Heart right ventricle (tissue), 16 donors: ENCODE measurements around the gene GRID1. TPM values are rescaled to one million over a fixed set of nuclear protein-coding genes. Genes with fewer than 3 reads are reported as not detected.

Experiments
- ATAC-seq, 8 donors: fragments of 200-7000 bp; cut with Tn5 transposase; one replicate each; pipeline ENCODE4 v1.9.1; 2020; ENCODE audit warnings: mild to moderate bottlenecking in 8 of 8, moderate library complexity in 8 of 8, moderate number of reproducible peaks in 1 of 8
- DNase-seq, 2 donors: peaks; one replicate each; pipeline ENCODE4 v3.0.0-alpha.2; 2020
- H3K27ac ChIP-seq, 10 donors: fragments of 200-600 bp; sonication (generic) in 2 of 10; one replicate each; pipeline versions ENCODE4 v1.5.0 to v1.8.0; 2020 to 2022; ENCODE audit warnings: mild to moderate bottlenecking in 3 of 10
- H3K27me3 ChIP-seq, 7 donors: fragments of 200-600 bp; one replicate each; pipeline ENCODE4 v1.8.0; 2021 to 2022; ENCODE audit warnings: mild to moderate bottlenecking in 2 of 7
- H3K36me3 ChIP-seq, 9 donors: fragments of 200-600 bp; sonication (generic) in 1 of 9; one replicate each; pipeline versions ENCODE4 v1.5.0 to v1.8.0; 2020 to 2022; ENCODE audit warnings: mild to moderate bottlenecking in 2 of 9
- H3K4me1 ChIP-seq, 9 donors: fragments of 200-600 bp; sonication (generic) in 1 of 9; one replicate each; pipeline versions ENCODE4 v1.5.0 to v1.8.0; 2020 to 2022; ENCODE audit warnings: mild to moderate bottlenecking in 4 of 9
- H3K4me3 ChIP-seq, 10 donors: fragments of 200-600 bp; sonication (generic) in 2 of 10; one replicate each; pipeline versions ENCODE4 v1.5.0 to v1.8.0; 2020 to 2022; ENCODE audit warnings: mild to moderate bottlenecking in 7 of 10, moderate library complexity in 2 of 10
- H3K9me3 ChIP-seq, 11 donors: fragments of 200-600 bp in 10 of 11; sonication (generic) in 2 of 11; one replicate each; pipeline versions ENCODE4 v1.5.0 to v1.8.0; 2013 to 2022; ENCODE audit warnings: mild to moderate bottlenecking in 2 of 11, control low read depth in 1 of 11, moderate library complexity in 1 of 11
- WGBS, 2 donors: extraction: QIAGEN DNeasy Blood & Tissue Kit; methylation state at CpG; one replicate each; pipeline ENCODE4 v1.1.7; 2013; ENCODE audit warnings: inconsistent platforms in 1 of 2; 5-methylcytosine and 5-hydroxymethylcytosine counted together
- intact Hi-C, 10 donors: fragments of 100-400 bp; cut with DNase I; formaldehyde crosslinking; loops; one replicate each; pipeline versions ENCODE4 v1.11.1 to v1.14.2; 2022
- polyA plus RNA-seq, 2 donors: library from polyadenylated mRNA; stranded (reverse); fragments of 200-250 nt; gene quantifications; one replicate each; pipeline ENCODE4 v1.2.3, GENCODE V29; 2013
- total RNA-seq, 10 donors: library from RNA; stranded (reverse); fragmentation: NEBNext Ultra II Directional in 3 of 10; extraction: Animal tissue kit (Norgen Biotek cat#: 25700) in 3 of 10; gene quantifications; one replicate each; pipeline versions ENCODE4 v1.2.1 to v1.2.4, GENCODE V29; 2021 to 2023
- TF ChIP-seq, protein P1 (sequence below), 9 donors: fragments of 200-600 bp; sonication (generic) in 2 of 9; IDR thresholded peaks; one replicate each; pipeline versions ENCODE4 v1.5.0 to v1.8.0; 2021 to 2022; ENCODE audit warnings: antibody characterized with exemption in 9 of 9, mild to moderate bottlenecking in 5 of 9, moderate library complexity in 1 of 9
- donor health status: Arrhythmogenic right ventricular cardiomyopathy.
- donor health status: ischemic (EF 13 %, LVEDD 7.1; RV severe dilation, severe dysfunction).
- donor health status: healthy with polysubstance abuse.
- donor health status: DM: no; HTN: yes; CAD: no.
- donor health status: DM: no; HTN: no; CAD: no.
- donor health status: ischemic (EF 25% LVEDD 6.9; RV normal size, moderate dysfunction).
- donor health status: ischemic (EF 25% LVEDD 5.7; RV mildly dilated, moderate dysfunction).
- donor health status: healthy.
- donor health status: DM: yes; HTN: yes; CAD: no.
- donor health status: Ischemic cardiomyopathy.
- donor health status: ischemic (EF 35%, LVEDD 5.7; RV mildly dilated, moderate dysfunction).
- donor health status: nonischemic (EF 11% LVEDD 7.7; RV severe dilation, severe dysfunction).
- donor health status: DM: yes; HTN: yes; CAD: no.
- donor health status: PGD.
- donor health status: ischemic (EF 29% LVEDD 5.4; RV normal size, mild dysfunction).
- donor health status: nonischemic (EF 23%, LVEDD 6.1; RV moderate dilation, normal function).

GRID1 gene
- total and polyA plus RNA-seq, 12 donors: 0.44 to 3.4 (median 1.5) TPM

- Histone ChIP-seq H3K36me3 (no peaks in the 10 kb centered on the region), H3K4me3 (no peak overlapping the region), H3K4me1 (no peaks in the 10 kb centered on the region), H3K27me3 (peaks cover 0 to 8% (median 0%) of the 10 kb centered on the region in 7 donors), H3K9me3 (no peaks in the 10 kb centered on the region), H3K27ac (no peak overlapping the region)
- no peak for ATAC-seq
- 92 to 94% methylated on average over 9 of the region's 9 CpGs for WGBS, 2 donors
- DNase-seq: no peak
- TF ChIP-seq, protein P1, sequence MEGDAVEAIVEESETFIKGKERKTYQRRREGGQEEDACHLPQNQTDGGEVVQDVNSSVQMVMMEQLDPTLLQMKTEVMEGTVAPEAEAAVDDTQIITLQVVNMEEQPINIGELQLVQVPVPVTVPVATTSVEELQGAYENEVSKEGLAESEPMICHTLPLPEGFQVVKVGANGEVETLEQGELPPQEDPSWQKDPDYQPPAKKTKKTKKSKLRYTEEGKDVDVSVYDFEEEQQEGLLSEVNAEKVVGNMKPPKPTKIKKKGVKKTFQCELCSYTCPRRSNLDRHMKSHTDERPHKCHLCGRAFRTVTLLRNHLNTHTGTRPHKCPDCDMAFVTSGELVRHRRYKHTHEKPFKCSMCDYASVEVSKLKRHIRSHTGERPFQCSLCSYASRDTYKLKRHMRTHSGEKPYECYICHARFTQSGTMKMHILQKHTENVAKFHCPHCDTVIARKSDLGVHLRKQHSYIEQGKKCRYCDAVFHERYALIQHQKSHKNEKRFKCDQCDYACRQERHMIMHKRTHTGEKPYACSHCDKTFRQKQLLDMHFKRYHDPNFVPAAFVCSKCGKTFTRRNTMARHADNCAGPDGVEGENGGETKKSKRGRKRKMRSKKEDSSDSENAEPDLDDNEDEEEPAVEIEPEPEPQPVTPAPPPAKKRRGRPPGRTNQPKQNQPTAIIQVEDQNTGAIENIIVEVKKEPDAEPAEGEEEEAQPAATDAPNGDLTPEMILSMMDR (IDR thresholded peaks at IDR 0.05): no peak
- intact Hi-C loops: no loop called here
These were observed 765.1 kb downstream of the GRID1 start for GRCh38 chr10:85601526-85601925.

DNA sequence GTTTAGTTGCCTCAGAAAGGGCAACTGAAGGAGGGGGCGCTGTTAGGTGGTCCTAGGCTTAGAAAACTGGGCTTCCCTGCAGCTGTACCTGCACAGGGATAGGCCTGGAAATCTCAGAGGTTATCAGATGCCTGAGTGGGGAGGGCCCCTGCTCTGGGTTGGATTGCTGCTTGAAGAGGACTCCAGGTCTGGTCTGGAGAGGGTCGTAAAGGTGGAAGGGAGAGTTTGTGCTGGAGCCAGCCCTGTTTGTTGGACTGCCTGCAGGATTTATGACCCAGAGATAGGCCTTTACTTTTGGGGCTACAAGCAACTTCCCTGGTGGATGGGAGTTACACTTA, 765.9 kb downstream of the GRID1 start:
- no peak overlapping the region for H3K27ac ChIP-seq
- 85 to 95% methylated on average over 2 of the region's 2 CpGs for WGBS, 2 donors
- no peak overlapping the region for H3K4me3 ChIP-seq
- ATAC-seq (no peak), DNase-seq (no peak)
- no peaks in the 10 kb centered on the region for H3K36me3 ChIP-seq
- H3K27me3 ChIP-seq: peaks cover 0 to 14% (median 0%) of the 10 kb centered on the region in 7 donors
- no peaks in the 10 kb centered on the region for H3K4me1 ChIP-seq
- no peaks in the 10 kb centered on the region for H3K9me3 ChIP-seq
- TF ChIP-seq, protein P1 (IDR thresholded peaks at IDR 0.05): no peak
- intact Hi-C loops: no loop called here

DNA sequence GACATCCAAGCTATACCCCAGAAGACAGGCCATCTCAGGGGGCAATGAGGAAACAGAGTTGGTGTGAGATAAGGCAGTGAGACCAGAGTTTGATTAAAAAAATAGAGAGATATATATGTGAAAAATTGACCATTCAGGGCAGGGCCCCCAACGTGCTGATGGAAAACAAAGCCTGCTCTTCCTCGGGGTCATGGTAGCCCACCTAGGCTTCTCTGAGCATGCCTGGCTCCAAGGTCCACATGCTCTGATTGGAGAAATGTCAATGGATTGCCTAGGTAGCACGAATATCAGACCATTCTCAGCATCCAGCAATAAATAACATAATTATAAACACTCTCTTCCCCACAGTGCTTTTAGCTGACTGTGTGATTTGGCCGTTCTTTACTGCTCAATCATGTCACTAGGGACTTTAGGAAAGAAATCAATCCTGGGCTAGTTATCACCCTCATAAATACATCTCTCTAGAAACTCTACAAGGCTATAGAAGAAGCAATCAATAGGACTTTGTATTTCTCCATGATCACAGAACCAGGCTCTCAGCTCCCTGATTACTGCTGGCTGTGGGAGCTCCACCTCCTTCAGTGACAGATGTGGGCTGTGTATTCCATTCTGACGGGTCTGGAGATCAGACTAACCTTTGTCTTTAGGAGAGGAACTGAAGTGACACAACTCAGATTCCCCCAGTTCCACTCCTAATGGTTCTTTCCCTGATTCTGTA, 766.4 kb downstream of the GRID1 start:
- TF ChIP-seq, protein P1 (IDR thresholded peaks at IDR 0.05): no peak
- intact Hi-C loops: no loop called here
- ATAC-seq: no peak
- Histone ChIP-seq H3K27ac (no peak overlapping the region), H3K9me3 (no peaks in the 10 kb centered on the region), H3K36me3 (no peaks in the 10 kb centered on the region), H3K4me1 (no peaks in the 10 kb centered on the region), H3K27me3 (peaks cover 0 to 15% (median 0%) of the 10 kb centered on the region in 7 donors), H3K4me3 (no peak overlapping the region)
- no peak for DNase-seq
- 67 to 77% methylated on average over 5 of the region's 5 CpGs for WGBS, 2 donors

DNA sequence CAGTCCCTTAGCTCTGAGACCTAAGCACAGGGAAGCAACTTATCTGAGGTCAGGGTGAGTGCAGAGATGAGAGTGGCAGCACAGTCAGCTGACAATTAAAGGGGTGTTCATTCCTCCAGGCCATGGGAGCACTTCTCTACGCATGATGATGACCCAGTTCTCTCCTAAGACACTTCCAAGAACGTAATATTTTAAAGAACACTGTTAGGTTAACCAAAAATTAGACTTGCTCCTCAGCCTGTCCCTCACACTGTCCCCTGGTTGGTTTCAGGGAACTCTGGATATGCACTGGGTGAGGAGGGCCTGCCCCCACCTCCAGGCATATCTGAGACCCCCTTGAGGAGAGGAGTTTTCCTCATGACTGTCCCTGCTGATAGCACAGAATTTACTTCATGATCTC, 767.5 kb downstream of the GRID1 start:
- intact Hi-C loops: no loop called here
- WGBS, 2 donors: 78 to 95% methylated on average over 2 of the region's 2 CpGs
- Histone ChIP-seq H3K4me1 (no peaks in the 10 kb centered on the region), H3K9me3 (no peaks in the 10 kb centered on the region), H3K27me3 (peaks cover 0 to 15% (median 0%) of the 10 kb centered on the region in 7 donors), H3K27ac (no peak overlapping the region), H3K4me3 (no peak overlapping the region), H3K36me3 (no peaks in the 10 kb centered on the region)
- TF ChIP-seq, protein P1 (IDR thresholded peaks at IDR 0.05): no peak
- DNase-seq (no peak), ATAC-seq (no peak)
